ENCODE data around the gene CAB39.

CAB39 gene

GRCh38 chr2:230823264-230823964 is 110.8 kb downstream of the CAB39 start:
- no peak for DNase-seq

GRCh38 chr2:230824406-230824978 is 111.8 kb downstream of the CAB39 start:
- DNase-seq, result peak; percentile 65

GRCh38 chr2:230825354-230825753 is 112.7 kb downstream of the CAB39 start:
- no peak for DNase-seq

- DNase-seq, result no peak
Observed at GRCh38 chr2:230827774-230828271, 115.2 kb downstream of the CAB39 start.

GRCh38 chr2:230828272-230828961 is 115.8 kb downstream of the CAB39 start:
- DNase-seq, result no peak

- no peak for DNase-seq
Observed at GRCh38 chr2:230829293-230829692, 116.7 kb downstream of the CAB39 start.

- no peak for DNase-seq
Observed at GRCh38 chr2:230829959-230830358, 117.3 kb downstream of the CAB39 start.

- no peak for DNase-seq
Observed at GRCh38 chr2:230830428-230830827, 117.8 kb downstream of the CAB39 start.

GRCh38 chr2:230840301-230840700 is 127.7 kb downstream of the CAB39 start:
- no peak for DNase-seq

GRCh38 chr2:230842473-230842872 is 129.8 kb downstream of the CAB39 start:
- no peak for DNase-seq

GRCh38 chr2:230843132-230843531 is 130.5 kb downstream of the CAB39 start:
- DNase-seq, result no peak

GRCh38 chr2:230846360-230846759 is 133.7 kb downstream of the CAB39 start:
- no peak for DNase-seq

- peak; percentile 69 for DNase-seq
Observed at GRCh38 chr2:230847883-230848388, 135.3 kb downstream of the CAB39 start.

- DNase-seq, result peak; percentile 57
Observed at GRCh38 chr2:230849633-230850357, 137.2 kb downstream of the CAB39 start.

GRCh38 chr2:230850358-230850658 is 137.7 kb downstream of the CAB39 start:
- DNase-seq, result no peak

GRCh38 chr2:230852113-230852512 is 139.5 kb downstream of the CAB39 start:
- no peak for DNase-seq

- DNase-seq, result no peak
Observed at GRCh38 chr2:230861552-230862255, 149.1 kb downstream of the CAB39 start.

GRCh38 chr2:230862292-230862691 is 149.7 kb downstream of the CAB39 start:
- DNase-seq, result no peak

- DNase-seq, result no peak
Observed at GRCh38 chr2:230863031-230863430, 150.4 kb downstream of the CAB39 start.

GRCh38 chr2:230863442-230864121 is 150.9 kb downstream of the CAB39 start:
- DNase-seq, result no peak

- no peak for DNase-seq
Observed at GRCh38 chr2:230864122-230864604, 151.5 kb downstream of the CAB39 start.

Data from central memory CD4-positive, alpha-beta T cell (primary cell).